GM21825 (cell line): ENCODE measurements around the gene ZC3H11A.
"Not testable (repeated sequence)": the region's sequence is repeated elsewhere in the genome, so short reads cannot be mapped to it uniquely, and the experiment has no call there.

Source experiments
- ATAC-seq: cut with Tn5 transposase; IDR thresholded peaks from one replicate; pipeline ENCODE4 v1.9.1; 2021; ENCODE audit warnings: mild to moderate bottlenecking, moderate library complexity; ENCODE audit not compliant: unreplicated experiment

The ZC3H11A gene

DNA sequence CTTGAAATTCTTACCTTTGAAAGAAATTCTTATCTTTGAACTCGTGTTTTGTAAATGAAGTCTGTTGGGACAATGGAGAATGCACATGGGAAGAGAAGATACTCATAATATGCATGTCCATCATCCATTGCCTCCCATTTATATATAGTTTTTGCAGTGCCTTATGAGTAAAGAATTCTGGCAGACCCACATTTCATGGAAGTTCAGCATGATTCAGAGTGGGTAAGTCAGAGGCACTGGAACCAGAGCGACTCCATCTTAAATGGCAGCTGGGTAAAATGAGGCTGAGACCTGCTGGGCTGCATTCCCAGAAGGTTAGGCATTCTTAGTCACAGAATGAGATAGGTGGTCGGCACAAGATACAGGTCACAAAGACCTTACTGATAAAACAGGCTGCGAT is 16.6 kb upstream of the ZC3H11A start:
- ATAC-seq: no peak

GRCh38 chr1:203781962-203782361 is 13.5 kb upstream of the ZC3H11A start:
- no peak for ATAC-seq

- ATAC-seq: no peak
Measured at GRCh38 chr1:203789966-203790365, 5.5 kb upstream of the ZC3H11A start.

GRCh38 chr1:203791498-203791897 is 3.9 kb upstream of the ZC3H11A start:
- no peak for ATAC-seq

DNA sequence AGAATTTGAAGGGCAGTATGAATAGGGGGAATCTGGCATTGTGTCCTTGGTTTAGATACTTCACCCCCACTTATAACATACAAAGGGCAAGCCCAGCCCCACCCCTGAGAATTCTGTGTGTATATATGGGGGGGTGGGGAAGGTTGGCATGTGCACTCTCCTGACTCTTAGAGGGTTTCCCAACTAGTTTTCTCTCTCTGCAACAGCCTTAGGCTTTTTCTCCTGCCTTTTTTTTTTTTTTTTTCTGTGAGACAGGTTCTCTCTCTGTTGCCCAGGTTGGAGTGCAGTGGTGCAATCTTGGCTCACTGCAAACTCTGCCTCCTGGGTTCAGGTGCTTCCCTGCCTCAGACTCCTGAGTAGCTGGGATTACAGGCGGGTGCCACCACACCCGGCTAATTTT is 2.9 kb upstream of the ZC3H11A start:
- no peak for ATAC-seq

- not testable (repeated sequence) for ATAC-seq
Measured at GRCh38 chr1:203793561-203793960, 1.9 kb upstream of the ZC3H11A start.

DNA sequence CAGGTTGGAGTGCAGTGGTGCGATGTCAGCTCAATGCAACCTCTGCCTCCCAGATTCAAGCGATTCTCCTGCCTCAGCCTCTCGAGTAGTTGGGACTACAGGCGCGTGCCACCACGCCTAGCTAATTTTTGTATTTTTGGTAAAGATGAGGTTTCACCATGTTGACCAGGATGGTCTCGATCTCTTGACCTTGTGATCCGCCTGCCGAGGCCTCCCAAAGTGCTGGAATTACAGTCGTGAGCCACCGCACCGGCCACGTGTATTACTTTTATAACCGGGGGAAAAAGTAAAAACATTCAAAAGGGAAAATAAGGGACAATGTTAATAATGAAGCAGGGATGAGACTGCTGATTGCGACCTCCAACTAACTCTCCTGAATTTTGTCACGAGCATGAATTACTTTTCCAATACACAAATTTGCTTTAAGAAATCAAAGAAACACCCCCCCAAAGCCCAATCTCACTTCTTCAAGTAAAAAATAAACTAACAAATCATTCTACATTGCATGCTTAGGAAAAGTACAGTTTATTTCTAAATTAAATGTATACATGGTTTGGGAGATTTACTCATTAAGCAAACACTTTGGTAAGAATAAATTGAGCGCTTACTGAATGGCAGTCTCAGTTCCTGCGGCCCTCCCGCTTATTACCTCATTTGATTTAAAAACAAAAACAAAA is 521 bp upstream of the ZC3H11A start:
- no peak for ATAC-seq

- ATAC-seq: no peak
Measured at GRCh38 chr1:203796236-203796605, 798 bp downstream of the ZC3H11A start.

DNA sequence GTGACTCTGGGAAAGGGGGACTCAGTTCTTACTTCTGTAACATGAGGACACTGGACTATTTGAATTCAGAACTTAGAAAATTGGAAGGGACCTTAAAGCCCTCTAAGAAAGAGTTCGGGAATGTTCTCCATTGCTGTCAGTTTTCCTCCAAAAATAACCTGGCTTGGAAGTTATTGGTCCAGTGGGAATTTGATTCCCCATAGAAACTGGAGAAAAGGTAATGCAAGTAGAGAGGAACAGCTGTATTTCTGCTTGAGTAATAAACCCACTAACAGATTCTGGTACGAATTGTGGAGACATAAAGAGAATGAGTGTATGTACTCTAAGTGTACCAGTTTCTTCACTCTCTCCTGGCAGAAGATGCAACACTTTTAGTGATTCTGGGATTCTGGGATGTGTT is 1.8 kb downstream of the ZC3H11A start:
- no peak for ATAC-seq

DNA sequence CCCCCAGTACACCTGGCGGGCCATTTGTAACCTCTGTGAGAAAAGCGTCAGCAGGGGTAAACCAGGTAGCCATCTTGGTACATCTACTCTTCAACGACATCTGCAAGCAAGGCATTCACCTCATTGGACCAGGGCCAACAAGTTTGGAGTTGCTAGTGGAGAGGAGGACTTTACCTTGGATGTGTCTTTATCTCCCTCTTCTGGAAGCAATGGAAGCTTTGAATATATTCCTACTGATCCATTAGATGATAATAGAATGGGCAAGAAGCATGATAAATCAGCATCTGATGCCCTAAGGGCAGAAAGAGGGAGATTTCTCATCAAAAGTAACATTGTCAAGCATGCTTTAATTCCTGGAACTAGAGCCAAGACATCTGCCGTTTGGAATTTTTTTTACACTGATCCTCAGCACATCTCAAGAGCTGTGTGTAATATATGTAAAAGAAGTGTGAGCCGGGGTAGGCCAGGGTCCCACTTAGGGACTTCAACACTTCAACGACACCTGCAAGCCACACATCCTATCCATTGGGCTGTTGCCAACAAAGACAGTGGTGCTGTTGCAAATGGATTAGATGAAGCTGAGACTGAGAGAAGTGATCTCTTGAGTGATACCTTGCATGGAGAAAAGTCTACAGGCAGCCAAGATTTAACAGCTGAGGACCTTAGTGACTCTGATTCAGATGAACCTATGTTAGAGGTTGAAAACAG is 2.7 kb downstream of the ZC3H11A start:
- no peak for ATAC-seq

GRCh38 chr1:203799157-203799556 is 3.7 kb downstream of the ZC3H11A start:
- no peak for ATAC-seq

GRCh38 chr1:203799971-203800370 is 4.5 kb downstream of the ZC3H11A start:
- no peak for ATAC-seq

- no peak for ATAC-seq
Measured at GRCh38 chr1:203805689-203806088, 10.3 kb downstream of the ZC3H11A start.

GRCh38 chr1:203807196-203807595 is 11.8 kb downstream of the ZC3H11A start:
- ATAC-seq: no peak

- ATAC-seq: no peak
Measured at GRCh38 chr1:203813581-203814341, 18.3 kb downstream of the ZC3H11A start.

DNA sequence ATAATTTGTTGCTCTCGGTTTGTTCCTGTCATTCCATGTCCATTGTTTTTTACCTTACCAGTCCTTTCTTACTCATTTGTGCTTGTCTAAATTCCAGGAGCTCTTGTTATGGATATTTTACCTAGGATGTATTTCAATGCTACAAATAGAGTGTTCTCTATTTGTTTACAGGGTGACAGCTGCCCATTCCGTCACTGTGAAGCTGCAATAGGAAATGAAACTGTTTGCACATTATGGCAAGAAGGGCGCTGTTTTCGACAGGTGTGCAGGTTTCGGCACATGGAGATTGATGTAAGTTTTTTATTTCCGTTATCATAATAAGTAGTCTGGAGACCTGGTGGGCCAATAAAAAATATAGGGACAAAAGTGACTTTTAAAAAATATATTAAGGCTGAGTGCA is 23.0 kb downstream of the ZC3H11A start:
- no peak for ATAC-seq

- no peak for ATAC-seq
Measured at GRCh38 chr1:203823306-203823705, 27.9 kb downstream of the ZC3H11A start.

DNA sequence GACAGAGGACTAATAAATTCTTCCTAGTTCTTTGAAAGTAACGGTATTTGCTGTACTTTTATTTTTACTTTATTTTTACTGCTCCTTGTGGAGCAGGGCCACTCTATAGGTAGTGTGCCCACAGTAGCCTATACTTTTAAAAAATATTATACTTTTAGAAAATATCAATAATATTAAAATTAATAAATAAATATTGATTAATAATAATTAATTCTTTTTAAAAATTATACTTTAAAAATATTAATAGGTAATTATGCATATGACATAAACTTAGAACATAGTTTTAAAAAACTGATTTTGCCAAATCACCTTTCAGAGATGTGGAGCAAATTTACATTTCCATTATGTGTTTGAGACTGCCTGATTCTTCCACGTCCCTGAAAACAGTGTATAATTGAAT is 30.8 kb downstream of the ZC3H11A start:
- ATAC-seq: no peak

- ATAC-seq: no peak
Measured at GRCh38 chr1:203828002-203828401, 32.6 kb downstream of the ZC3H11A start.

DNA sequence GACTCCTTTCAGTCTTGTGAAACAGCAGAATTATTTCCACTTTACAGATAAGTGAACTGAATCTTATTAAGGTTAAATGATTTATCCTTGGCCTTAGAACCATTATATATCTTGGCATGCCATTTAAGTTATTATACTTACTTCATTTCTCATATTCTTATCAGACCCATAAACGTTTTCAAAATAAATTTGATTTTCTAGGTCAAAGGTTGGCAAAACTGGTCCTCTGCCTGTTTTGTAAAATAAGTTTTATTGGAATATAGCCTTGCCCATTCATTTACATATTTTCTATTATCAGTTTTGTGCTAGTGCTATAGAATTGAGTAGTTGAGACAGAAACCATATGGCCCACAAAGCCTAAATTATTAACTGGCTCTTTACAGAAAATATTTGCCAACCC is 33.1 kb downstream of the ZC3H11A start:
- no peak for ATAC-seq

DNA sequence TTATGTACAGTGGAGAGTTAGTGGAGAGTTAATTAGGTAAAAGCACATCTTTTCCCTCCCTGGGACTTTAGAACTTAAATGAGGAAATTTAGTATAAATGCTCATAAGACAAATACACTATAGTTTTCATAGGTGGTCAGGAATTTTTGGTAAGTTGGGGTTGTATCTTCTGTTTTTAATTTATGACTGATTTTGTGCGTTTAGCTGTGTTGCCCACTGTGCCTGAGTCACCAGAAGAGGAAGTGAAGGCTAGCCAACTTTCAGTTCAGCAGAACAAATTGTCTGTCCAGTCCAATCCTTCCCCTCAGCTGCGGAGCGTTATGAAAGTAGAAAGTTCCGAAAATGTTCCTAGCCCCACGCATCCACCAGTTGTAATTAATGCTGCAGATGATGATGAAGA is 33.8 kb downstream of the ZC3H11A start:
- not testable (repeated sequence) for ATAC-seq

GRCh38 chr1:203835476-203835875 is 40.1 kb downstream of the ZC3H11A start:
- no peak for ATAC-seq
